ENCODE measurements around the gene ATP2C2. TPM values are rescaled to one million over a fixed set of nuclear protein-coding genes. Genes with fewer than 3 reads are reported as not detected.

Gene ATP2C2
- total and polyA plus RNA-seq, 9 of the 15 experiments (the other 6 are each of a cell fraction or from before 2014, with no cell fraction given), result 0.75 TPM; not detected in 8

DNA sequence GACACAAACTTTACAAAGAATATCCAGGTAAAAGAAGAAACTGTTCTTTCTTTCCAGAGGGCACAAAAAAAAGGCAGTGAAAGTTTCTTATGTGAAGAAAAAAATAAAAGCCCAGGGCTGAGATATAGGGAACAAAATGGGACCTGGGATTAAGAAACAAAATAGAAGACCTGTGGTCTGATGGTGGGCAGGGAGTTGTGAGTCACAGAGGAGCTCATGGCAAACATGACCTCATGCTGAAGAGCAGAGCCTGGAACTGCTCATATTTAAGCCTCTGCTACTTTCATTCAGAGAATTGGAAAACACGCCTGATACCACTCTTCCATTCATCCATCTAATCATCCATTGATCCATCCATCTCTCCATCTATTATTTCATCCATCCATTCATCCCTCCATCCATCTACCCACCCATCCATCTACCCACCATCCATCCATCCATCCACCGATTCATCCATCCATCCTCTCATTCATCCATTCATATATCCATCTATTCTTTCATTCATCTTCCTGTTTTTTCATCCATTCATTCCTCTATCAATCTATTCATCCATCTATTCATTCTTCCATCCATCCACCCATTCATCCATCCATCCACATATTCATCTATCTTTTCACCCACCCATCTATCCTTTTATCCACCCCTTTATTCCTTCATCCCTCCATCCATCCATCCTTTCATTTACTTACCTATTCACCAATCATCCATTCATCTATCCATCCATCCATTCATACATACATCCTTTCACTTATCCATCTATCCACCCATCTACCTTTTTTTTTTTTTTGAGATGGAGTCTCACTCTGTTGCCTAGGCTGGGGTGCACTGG is 43.7 kb upstream of the ATP2C2 start:
- H4K20me1 ChIP-seq (replicated peaks; ENCODE audit: control insufficient read depth, insufficient read depth, low read length), result no peaks in the 10 kb centered on the region; the same call in 1 of the 2 replicates
- WGBS (ENCODE audit: insufficient coverage, low coverage, missing lambda C conversion rate), result 0% methylated on average over 2 of the region's 2 CpGs
- no peak overlapping the region for H3K9ac ChIP-seq (ENCODE audit: insufficient read depth in 1 of 2, low read depth in 2 of 2, low read length in 2 of 2)
- H3K79me2 ChIP-seq (ENCODE audit: control insufficient read depth, insufficient read depth, low read length), result no peaks in the 10 kb centered on the region
- H3K4me2 ChIP-seq (ENCODE audit: insufficient read depth, low read length), result no peak overlapping the region
- H3K27me3 ChIP-seq (ENCODE audit: control insufficient read depth in 2 of 2, insufficient read depth in 2 of 2, low read length in 2 of 2), result peaks cover 37 to 52% of the 10 kb centered on the region in 2 experiments
- ChIA-PET CTCF (ENCODE audit: low intra/inter-chr PET ratio) (no interaction called here), POLR2A (no interaction called here)
- H3K9me1 ChIP-seq (ENCODE audit: control insufficient read depth, insufficient read depth, low read length), result no peaks in the 10 kb centered on the region
- H3K27ac ChIP-seq (ENCODE audit: extremely low read depth, low read depth, low read length), result no peak overlapping the region
- H3K9me3 ChIP-seq (replicated peaks; ENCODE audit: control insufficient read depth, insufficient read depth, low read depth, low read length), result no peaks in the 10 kb centered on the region
- no peak for DNase-seq (ENCODE audit: extremely low read depth in 1 of 4, low spot score in 3 of 4)
- no peak for ATAC-seq
- in situ Hi-C loops (cut with MboI) (no loop called here), intact Hi-C loops (cut with micrococcal nuclease) (no loop called here)
- no peak for FAIRE-seq
- H3K4me3 ChIP-seq, result no peak overlapping the region
- no peaks in the 10 kb centered on the region for H3K4me1 ChIP-seq (replicated peaks in 1 of 2; ENCODE audit: control insufficient read depth in 2 of 2, insufficient read depth in 2 of 2, low read length in 2 of 2)
- H2AFZ ChIP-seq (ENCODE audit: low read depth, low read length), result no peak overlapping the region
- no TSS peak for BruUV-seq (replicated peaks)
- H3K36me3 ChIP-seq (ENCODE audit: control insufficient read depth, insufficient read depth, low read length), result no peaks in the 10 kb centered on the region
- TF ChIP-seq CBFB (CRISPR knock-in tag; IDR thresholded peaks at IDR 0.05) (no peak), STAT5B (CRISPR knock-in tag; IDR thresholded peaks at IDR 0.05) (no peak), SRSF1 (IDR thresholded peaks at IDR 0.05; ENCODE audit: low read depth, low read length) (no peak), TCF3 (CRISPR knock-in tag; IDR thresholded peaks at IDR 0.05) (no peak), SRSF7 (optimal IDR thresholded peaks at IDR 0.05; ENCODE audit: low read depth, low read length) (no peak), PHF20 (IDR thresholded peaks at IDR 0.05; ENCODE audit: partially characterized antibody) (no peak), RNF2 (IDR thresholded peaks at IDR 0.05) (no peak), ZNF24 (IDR thresholded peaks at IDR 0.05) (no peak), RFX5 (IDR thresholded peaks at IDR 0.05; ENCODE audit: low read depth, low read length) (no peak), MYC (IDR thresholded peaks at IDR 0.05; ENCODE audit: low read depth, low read length) (no peak), MYC (CRISPR knock-in tag; IDR thresholded peaks at IDR 0.05; ENCODE audit: borderline replicate concordance, low read depth) (no peak), ZNF354B (CRISPR knock-in tag; IDR thresholded peaks at IDR 0.05) (no peak), SLC30A9 (CRISPR knock-in tag; IDR thresholded peaks at IDR 0.05) (no peak), RB1 (IDR thresholded peaks at IDR 0.05; ENCODE audit: low read depth) (no peak)
- TF ChIP-seq, protein P1, sequence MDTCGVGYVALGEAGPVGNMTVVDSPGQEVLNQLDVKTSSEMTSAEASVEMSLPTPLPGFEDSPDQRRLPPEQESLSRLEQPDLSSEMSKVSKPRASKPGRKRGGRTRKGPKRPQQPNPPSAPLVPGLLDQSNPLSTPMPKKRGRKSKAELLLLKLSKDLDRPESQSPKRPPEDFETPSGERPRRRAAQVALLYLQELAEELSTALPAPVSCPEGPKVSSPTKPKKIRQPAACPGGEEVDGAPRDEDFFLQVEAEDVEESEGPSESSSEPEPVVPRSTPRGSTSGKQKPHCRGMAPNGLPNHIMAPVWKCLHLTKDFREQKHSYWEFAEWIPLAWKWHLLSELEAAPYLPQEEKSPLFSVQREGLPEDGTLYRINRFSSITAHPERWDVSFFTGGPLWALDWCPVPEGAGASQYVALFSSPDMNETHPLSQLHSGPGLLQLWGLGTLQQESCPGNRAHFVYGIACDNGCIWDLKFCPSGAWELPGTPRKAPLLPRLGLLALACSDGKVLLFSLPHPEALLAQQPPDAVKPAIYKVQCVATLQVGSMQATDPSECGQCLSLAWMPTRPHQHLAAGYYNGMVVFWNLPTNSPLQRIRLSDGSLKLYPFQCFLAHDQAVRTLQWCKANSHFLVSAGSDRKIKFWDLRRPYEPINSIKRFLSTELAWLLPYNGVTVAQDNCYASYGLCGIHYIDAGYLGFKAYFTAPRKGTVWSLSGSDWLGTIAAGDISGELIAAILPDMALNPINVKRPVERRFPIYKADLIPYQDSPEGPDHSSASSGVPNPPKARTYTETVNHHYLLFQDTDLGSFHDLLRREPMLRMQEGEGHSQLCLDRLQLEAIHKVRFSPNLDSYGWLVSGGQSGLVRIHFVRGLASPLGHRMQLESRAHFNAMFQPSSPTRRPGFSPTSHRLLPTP (IDR thresholded peaks at IDR 0.05; ENCODE audit: borderline replicate concordance, extremely low read depth, insufficient read length), result no peak
- TF ChIP-seq, protein P2, sequence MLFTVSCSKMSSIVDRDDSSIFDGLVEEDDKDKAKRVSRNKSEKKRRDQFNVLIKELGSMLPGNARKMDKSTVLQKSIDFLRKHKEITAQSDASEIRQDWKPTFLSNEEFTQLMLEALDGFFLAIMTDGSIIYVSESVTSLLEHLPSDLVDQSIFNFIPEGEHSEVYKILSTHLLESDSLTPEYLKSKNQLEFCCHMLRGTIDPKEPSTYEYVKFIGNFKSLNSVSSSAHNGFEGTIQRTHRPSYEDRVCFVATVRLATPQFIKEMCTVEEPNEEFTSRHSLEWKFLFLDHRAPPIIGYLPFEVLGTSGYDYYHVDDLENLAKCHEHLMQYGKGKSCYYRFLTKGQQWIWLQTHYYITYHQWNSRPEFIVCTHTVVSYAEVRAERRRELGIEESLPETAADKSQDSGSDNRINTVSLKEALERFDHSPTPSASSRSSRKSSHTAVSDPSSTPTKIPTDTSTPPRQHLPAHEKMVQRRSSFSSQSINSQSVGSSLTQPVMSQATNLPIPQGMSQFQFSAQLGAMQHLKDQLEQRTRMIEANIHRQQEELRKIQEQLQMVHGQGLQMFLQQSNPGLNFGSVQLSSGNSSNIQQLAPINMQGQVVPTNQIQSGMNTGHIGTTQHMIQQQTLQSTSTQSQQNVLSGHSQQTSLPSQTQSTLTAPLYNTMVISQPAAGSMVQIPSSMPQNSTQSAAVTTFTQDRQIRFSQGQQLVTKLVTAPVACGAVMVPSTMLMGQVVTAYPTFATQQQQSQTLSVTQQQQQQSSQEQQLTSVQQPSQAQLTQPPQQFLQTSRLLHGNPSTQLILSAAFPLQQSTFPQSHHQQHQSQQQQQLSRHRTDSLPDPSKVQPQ (CRISPR knock-in tag; IDR thresholded peaks at IDR 0.05; ENCODE audit: borderline replicate concordance), result no peak
- TF ChIP-seq, protein P3, sequence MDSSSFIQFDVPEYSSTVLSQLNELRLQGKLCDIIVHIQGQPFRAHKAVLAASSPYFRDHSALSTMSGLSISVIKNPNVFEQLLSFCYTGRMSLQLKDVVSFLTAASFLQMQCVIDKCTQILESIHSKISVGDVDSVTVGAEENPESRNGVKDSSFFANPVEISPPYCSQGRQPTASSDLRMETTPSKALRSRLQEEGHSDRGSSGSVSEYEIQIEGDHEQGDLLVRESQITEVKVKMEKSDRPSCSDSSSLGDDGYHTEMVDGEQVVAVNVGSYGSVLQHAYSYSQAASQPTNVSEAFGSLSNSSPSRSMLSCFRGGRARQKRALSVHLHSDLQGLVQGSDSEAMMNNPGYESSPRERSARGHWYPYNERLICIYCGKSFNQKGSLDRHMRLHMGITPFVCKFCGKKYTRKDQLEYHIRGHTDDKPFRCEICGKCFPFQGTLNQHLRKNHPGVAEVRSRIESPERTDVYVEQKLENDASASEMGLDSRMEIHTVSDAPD (CRISPR knock-in tag; IDR thresholded peaks at IDR 0.05), result no peak

Measured in K562 (cell line).